Astrocyte (in vitro differentiated cells and primary cell): ENCODE data around the gene DDX31.

Source experiments
- CTCF ChIP-seq: IDR thresholded peaks from 2 replicates; pipeline ENCODE4 v1.5.1; 2011; ENCODE audit warnings: low read depth, mild to moderate bottlenecking, inconsistent platforms, low read length, moderate library complexity; ENCODE audit not compliant: insufficient read depth
- EZH2 ChIP-seq: IDR thresholded peaks from 2 replicates; pipeline ENCODE4 v1.6.1; 2012; ENCODE audit warnings: mild to moderate bottlenecking, low read length, inconsistent platforms; ENCODE audit not compliant: insufficient read depth

GRCh38 chr9:132631685-132632084, 38.1 kb downstream of the DDX31 start:
- no peak for TF ChIP-seq CTCF
- TF ChIP-seq EZH2, result no peak
